Ascending aorta (tissue), 2 donors: Measurements from ENCODE around the gene ABHD17A. TPM values are rescaled to one million over a fixed set of nuclear protein-coding genes. Genes with fewer than 3 reads are reported as not detected.

Source experiments
- DNase-seq, 2 donors: peaks; one replicate each; pipeline ENCODE4 v3.0.0-alpha.2; 2019; ENCODE audit warnings: low spot score in 2 of 2
- H3K27ac ChIP-seq, 2 donors: fragments of 200-600 bp; sonication (generic); one replicate each; pipeline ENCODE4 v1.5.1; 2016 to 2017; ENCODE audit warnings: mild to moderate bottlenecking in 1 of 2
- H3K27me3 ChIP-seq: fragments of 200-600 bp; sonication (generic); one replicate; pipeline ENCODE4 v1.5.1; 2017
- H3K36me3 ChIP-seq, 2 donors: fragments of 200-600 bp; sonication (generic); one replicate each; pipeline ENCODE4 v1.5.1; 2016
- H3K4me1 ChIP-seq, 2 donors: fragments of 200-600 bp; sonication (generic); one replicate each; pipeline ENCODE4 v1.5.1; 2016 to 2017; ENCODE audit warnings: mild to moderate bottlenecking in 1 of 2
- H3K4me3 ChIP-seq, 2 donors: fragments of 200-600 bp; sonication (generic); one replicate each; pipeline ENCODE4 v1.5.1; 2016 to 2017; ENCODE audit warnings: mild to moderate bottlenecking in 1 of 2
- H3K9me3 ChIP-seq, 2 donors: fragments of 200-600 bp; sonication (generic); one replicate each; pipeline ENCODE4 v1.5.1; 2016
- intact Hi-C: fragments of 100-400 bp; cut with DNase I; formaldehyde crosslinking; loops from one replicate; pipeline ENCODE4 v1.15.1; 2023
- total RNA-seq: library from RNA; depleted of rRNA; stranded (reverse); fragments of >200 nt; gene quantifications from one replicate; pipeline ENCODE4 v1.1.0, GENCODE V29; 2016
- TF ChIP-seq, protein P1 (sequence below), 3 experiments: fragments of 200-600 bp in 2 of 3; fragments of 450-650 bp in 1 of 3; sonication (generic) in 2 of 3; IDR thresholded peaks; one replicate each; pipeline ENCODE4 v1.5.1; 2016 to 2019; ENCODE audit warnings: antibody characterized with exemption in 3 of 3, mild to moderate bottlenecking in 1 of 3, moderate library complexity in 1 of 3

Gene ABHD17A
- total RNA-seq, 1 donor from 2014 or later, result 278 TPM

DNA sequence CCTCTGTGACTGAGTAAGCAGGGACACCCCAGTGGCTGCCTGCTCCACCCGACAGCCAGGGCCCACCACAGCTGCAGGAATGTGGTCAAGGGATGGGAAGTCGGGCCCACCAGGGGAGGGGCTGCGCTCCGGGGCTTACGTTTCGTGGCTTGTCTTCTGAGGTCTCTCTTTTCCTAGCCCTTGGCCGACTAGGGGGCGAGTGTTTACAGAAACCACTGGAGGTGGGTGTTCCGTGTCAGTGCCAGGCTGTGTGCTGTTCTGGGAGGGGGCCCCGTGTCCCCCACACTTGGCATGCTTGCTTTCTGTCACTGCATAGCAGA lies 24.4 kb upstream of the ABHD17A start:
- TF ChIP-seq, protein P1, sequence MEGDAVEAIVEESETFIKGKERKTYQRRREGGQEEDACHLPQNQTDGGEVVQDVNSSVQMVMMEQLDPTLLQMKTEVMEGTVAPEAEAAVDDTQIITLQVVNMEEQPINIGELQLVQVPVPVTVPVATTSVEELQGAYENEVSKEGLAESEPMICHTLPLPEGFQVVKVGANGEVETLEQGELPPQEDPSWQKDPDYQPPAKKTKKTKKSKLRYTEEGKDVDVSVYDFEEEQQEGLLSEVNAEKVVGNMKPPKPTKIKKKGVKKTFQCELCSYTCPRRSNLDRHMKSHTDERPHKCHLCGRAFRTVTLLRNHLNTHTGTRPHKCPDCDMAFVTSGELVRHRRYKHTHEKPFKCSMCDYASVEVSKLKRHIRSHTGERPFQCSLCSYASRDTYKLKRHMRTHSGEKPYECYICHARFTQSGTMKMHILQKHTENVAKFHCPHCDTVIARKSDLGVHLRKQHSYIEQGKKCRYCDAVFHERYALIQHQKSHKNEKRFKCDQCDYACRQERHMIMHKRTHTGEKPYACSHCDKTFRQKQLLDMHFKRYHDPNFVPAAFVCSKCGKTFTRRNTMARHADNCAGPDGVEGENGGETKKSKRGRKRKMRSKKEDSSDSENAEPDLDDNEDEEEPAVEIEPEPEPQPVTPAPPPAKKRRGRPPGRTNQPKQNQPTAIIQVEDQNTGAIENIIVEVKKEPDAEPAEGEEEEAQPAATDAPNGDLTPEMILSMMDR (IDR thresholded peaks at IDR 0.05), result no peak

GRCh38 chr19:1908364-1908678 lies 23.0 kb upstream of the ABHD17A start:
- no peak for DNase-seq
- Histone ChIP-seq H3K27ac (no peak overlapping the region), H3K36me3 (peaks cover 15 to 16% of the 10 kb centered on the region in 2 donors), H3K4me1 (peaks cover 8 to 13% of the 10 kb centered on the region in 2 donors), H3K27me3 (no peaks in the 10 kb centered on the region), H3K4me3 (no peak overlapping the region), H3K9me3 (no peaks in the 10 kb centered on the region)
- intact Hi-C loops, result loop anchor here (10.0 kb wide), 1 partner anchor 106 kb away; the partner anchor contains the start of gene BTBD2
- TF ChIP-seq, protein P1 (IDR thresholded peaks at IDR 0.05), result no peak

More for the DNA sequence above, 24.4 kb upstream of the ABHD17A start:
- DNase-seq, result no peak
- Histone ChIP-seq H3K4me1 (peaks cover 3 to 9% of the 10 kb centered on the region in 2 donors), H3K27me3 (no peaks in the 10 kb centered on the region), H3K4me3 (no peak overlapping the region), H3K9me3 (no peaks in the 10 kb centered on the region), H3K36me3 (peaks cover 22 to 23% of the 10 kb centered on the region in 2 donors), H3K27ac (no peak overlapping the region)
- intact Hi-C loops, result loop anchor here (10.0 kb wide), 1 partner anchor 105 kb away; the partner anchor contains the start of gene BTBD2

DNA sequence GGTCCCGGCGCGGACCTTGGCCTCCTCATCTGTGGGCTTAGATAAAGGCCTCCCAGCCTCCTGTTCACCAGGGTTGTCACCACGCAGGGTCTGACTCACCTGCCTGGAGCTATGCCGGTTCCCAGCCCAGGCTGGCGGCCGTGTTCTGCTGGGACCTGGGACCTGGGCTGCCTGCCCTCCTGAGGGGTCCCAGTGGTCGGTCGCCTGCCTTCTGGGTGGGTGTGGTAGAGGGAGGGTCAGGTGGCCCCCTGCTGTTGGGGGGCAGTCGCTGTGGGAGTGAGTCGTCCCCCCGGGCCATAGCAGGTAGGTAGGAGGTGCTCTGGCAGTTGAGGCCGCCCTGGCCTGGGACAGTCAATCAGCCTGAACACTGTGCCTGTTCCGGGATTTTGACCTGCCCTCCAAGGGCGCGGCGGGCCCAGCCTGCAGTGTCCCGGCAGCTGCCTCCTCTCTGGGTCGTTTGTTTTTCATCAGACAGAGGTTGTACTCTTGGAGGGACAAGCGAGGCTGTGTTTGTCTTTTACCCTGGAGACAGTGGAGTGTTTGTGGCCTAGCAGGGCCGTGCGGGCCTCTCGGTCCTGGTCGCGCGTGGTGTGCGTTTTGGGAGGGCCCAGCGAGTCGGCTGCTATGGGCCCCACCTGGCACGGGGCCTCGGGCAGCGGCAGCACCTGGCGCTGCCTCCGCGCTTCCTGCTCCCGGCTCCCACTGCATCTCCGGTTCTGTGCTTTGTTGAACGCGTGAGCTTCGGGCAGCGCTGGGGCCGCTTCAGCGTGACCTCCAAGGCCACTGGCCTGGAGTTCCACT lies 22.5 kb upstream of the ABHD17A start:
- TF ChIP-seq, protein P1 (IDR thresholded peaks at IDR 0.05), result no peak
- H3K9me3 ChIP-seq, result no peaks in the 10 kb centered on the region
- H3K27ac ChIP-seq, result no peak overlapping the region
- H3K4me3 ChIP-seq, result no peak overlapping the region
- H3K36me3 ChIP-seq, result peaks cover 10 to 11% of the 10 kb centered on the region in 2 donors
- DNase-seq, result no peak
- peaks cover 8 to 13% of the 10 kb centered on the region in 2 donors for H3K4me1 ChIP-seq
- no peaks in the 10 kb centered on the region for H3K27me3 ChIP-seq
- intact Hi-C loops, result loop anchor here (10.0 kb wide), 1 partner anchor 107 kb away; the partner anchor contains the start of gene BTBD2

DNA sequence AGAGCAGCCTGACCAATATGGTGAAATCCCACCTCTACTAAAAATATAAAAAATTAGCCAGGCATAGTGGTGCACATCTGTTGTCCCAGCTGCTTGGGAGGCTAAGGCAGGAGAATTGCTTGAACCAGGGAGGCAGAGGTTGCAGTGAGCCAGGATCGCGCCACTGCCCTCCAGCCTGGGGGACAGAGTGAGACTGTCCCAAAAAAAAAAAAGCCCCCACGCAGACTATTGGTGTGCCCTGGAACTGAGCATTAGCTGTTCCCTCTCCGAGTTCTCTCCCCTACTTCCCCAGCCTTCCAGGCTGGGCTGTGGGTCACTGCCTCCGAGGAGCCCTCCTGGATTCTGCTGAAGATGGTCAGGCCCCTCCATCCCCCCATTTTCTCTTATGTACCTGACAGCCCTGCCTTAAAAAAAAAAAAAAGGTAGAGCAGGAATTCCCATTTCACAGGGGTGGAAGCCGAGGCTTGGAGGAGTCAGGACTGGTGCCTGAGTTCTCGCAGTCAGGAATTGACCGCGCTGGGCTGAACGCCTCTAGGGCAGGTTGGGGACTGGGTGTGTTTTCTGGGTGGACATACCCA lies 21.8 kb upstream of the ABHD17A start:
- Histone ChIP-seq H3K4me1 (peaks cover 8 to 13% of the 10 kb centered on the region in 2 donors), H3K27ac (no peak overlapping the region), H3K9me3 (no peaks in the 10 kb centered on the region), H3K27me3 (no peaks in the 10 kb centered on the region), H3K36me3 (peaks cover 3 to 4% of the 10 kb centered on the region in 2 donors), H3K4me3 (no peak overlapping the region)
- DNase-seq, result no peak
- TF ChIP-seq, protein P1 (IDR thresholded peaks at IDR 0.05), result no peak
- intact Hi-C loops, result loop anchor here (10.0 kb wide), 1 partner anchor 108 kb away; the partner anchor contains the start of gene BTBD2

GRCh38 chr19:1905863-1906375 lies 20.6 kb upstream of the ABHD17A start:
- Histone ChIP-seq H3K9me3 (no peaks in the 10 kb centered on the region), H3K27ac (peak overlapping the region; percentile 74 to 81), H3K4me3 (peak overlapping the region; percentile 73 to 82), H3K4me1 (peaks cover 8 to 13% of the 10 kb centered on the region in 2 donors), H3K36me3 (no peaks in the 10 kb centered on the region), H3K27me3 (no peaks in the 10 kb centered on the region)
- TF ChIP-seq, protein P1 (IDR thresholded peaks at IDR 0.05), result no peak
- no peak for DNase-seq
- intact Hi-C loops, result loop anchor here (1.0 to 10.0 kb wide), 3 partner anchors 21 to 109 kb away; partner anchors contain the start of genes ABHD17A and BTBD2
